Heart left ventricle (tissue), 13 donors: ENCODE measurements around the gene SREK1.

Experiments
- CTCF ChIP-seq, 12 donors: fragments of 200-600 bp; sonication (generic) in 4 of 12; IDR thresholded peaks; one replicate each; pipeline versions ENCODE4 v1.5.0 to v1.8.0; 2018 to 2022; ENCODE audit warnings: antibody characterized with exemption in 12 of 12, mild to moderate bottlenecking in 5 of 12
- POLR2A ChIP-seq, 2 donors: fragments of 450-650 bp; IDR thresholded peaks; one replicate each; pipeline ENCODE4 v1.6.1; 2017; ENCODE audit warnings: antibody characterized with exemption in 2 of 2, mild to moderate bottlenecking in 2 of 2, moderate library complexity in 2 of 2
- donor health status: ischemic (EF 13 %, LVEDD 7.1; RV severe dilation, severe dysfunction).
- donor health status: DM: no; HTN: yes; CAD: no.
- donor health status: DM: no; HTN: no; CAD: no.
- donor health status: ischemic (EF 25% LVEDD 6.9; RV normal size, moderate dysfunction).
- donor health status: ischemic (EF 25% LVEDD 5.7; RV mildly dilated, moderate dysfunction).
- donor health status: ischemic (EF 35%, LVEDD 5.7; RV mildly dilated, moderate dysfunction).
- donor health status: nonischemic (EF 11% LVEDD 7.7; RV severe dilation, severe dysfunction).
- donor health status: DM: yes; HTN: yes; CAD: no.
- donor health status: PGD.
- donor health status: ischemic (EF 29% LVEDD 5.4; RV normal size, mild dysfunction).
- donor health status: nonischemic (EF 23%, LVEDD 6.1; RV moderate dilation, normal function).

- TF ChIP-seq CTCF (IDR thresholded peaks at IDR 0.05) (no peak), POLR2A (IDR thresholded peaks at IDR 0.05) (no peak)
These were observed 87.4 kb downstream of the SREK1 start for GRCh38 chr5:66231508-66231907.
